NT2/D1 (cell line): ENCODE results near the gene DHCR24.

Experiments used
- DNase-seq: peaks from one replicate; pipeline ENCODE4 v3.0.0-alpha.2; 2011; ENCODE audit warnings: low read depth, low spot score
- H3K27me3 ChIP-seq: 2 replicates; pipeline ENCODE4 v1.6.0; 2011; ENCODE audit warnings: mild to moderate bottlenecking; ENCODE audit not compliant: insufficient read length, insufficient read depth
- H3K36me3 ChIP-seq: 2 replicates; pipeline ENCODE4 v1.6.1; 2011; ENCODE audit warnings: mild to moderate bottlenecking, low read length, mixed read lengths; ENCODE audit not compliant: insufficient read depth, insufficient read length
- H3K4me1 ChIP-seq: 2 replicates; pipeline ENCODE4 v1.5.1; 2011; ENCODE audit not compliant: insufficient read depth, insufficient read length
- H3K4me3 ChIP-seq: 2 replicates; pipeline ENCODE4 v1.5.1; 2011; ENCODE audit warnings: low read depth; ENCODE audit not compliant: insufficient read length
- H3K9ac ChIP-seq: 2 replicates; pipeline ENCODE4 v1.6.0; 2011; ENCODE audit warnings: low read depth; ENCODE audit not compliant: insufficient read length
- H3K9me3 ChIP-seq: 2 replicates; pipeline ENCODE4 v1.5.1; 2011; ENCODE audit warnings: mild to moderate bottlenecking, low read length; ENCODE audit not compliant: insufficient read depth
- SUZ12 ChIP-seq: IDR thresholded peaks from 2 replicates; pipeline ENCODE4 v1.6.1; 2011; ENCODE audit not compliant: insufficient read length, insufficient read depth; ENCODE audit errors: extremely low read depth
- YY1 ChIP-seq: IDR thresholded peaks from 2 replicates; pipeline ENCODE4 v1.6.1; 2011; ENCODE audit not compliant: insufficient read length, insufficient read depth
- ZNF274 ChIP-seq: IDR thresholded peaks from 2 replicates; pipeline ENCODE4 v1.6.1; 2011; ENCODE audit warnings: mild to moderate bottlenecking, low read depth, low read length

Gene DHCR24

GRCh38 chr1:54853096-54853792, 33.8 kb downstream of the DHCR24 start:
- Histone ChIP-seq H3K9me3 (no peaks in the 10 kb centered on the region), H3K4me1 (peaks cover 6% of the 10 kb centered on the region), H3K9ac (no peak overlapping the region), H3K4me3 (no peak overlapping the region), H3K36me3 (peaks cover 97% of the 10 kb centered on the region), H3K27me3 (no peaks in the 10 kb centered on the region)
- TF ChIP-seq YY1 (no peak), ZNF274 (no peak), SUZ12 (no peak)
- no peak for DNase-seq

GRCh38 chr1:54851936-54852524, 35.0 kb downstream of the DHCR24 start:
- Histone ChIP-seq H3K9ac (no peak overlapping the region), H3K9me3 (no peaks in the 10 kb centered on the region), H3K4me1 (peaks cover 3% of the 10 kb centered on the region), H3K27me3 (no peaks in the 10 kb centered on the region), H3K4me3 (no peak overlapping the region), H3K36me3 (peaks cover 90% of the 10 kb centered on the region)
- TF ChIP-seq YY1: no peak
- no peak for TF ChIP-seq SUZ12
- no peak for TF ChIP-seq ZNF274
- no peak for DNase-seq

GRCh38 chr1:54851406-54851805, 35.6 kb downstream of the DHCR24 start:
- H3K4me3 ChIP-seq: no peak overlapping the region
- H3K4me1 ChIP-seq: peaks cover 3% of the 10 kb centered on the region
- no peak overlapping the region for H3K9ac ChIP-seq
- no peak for DNase-seq
- no peaks in the 10 kb centered on the region for H3K27me3 ChIP-seq
- no peak for TF ChIP-seq YY1
- no peak for TF ChIP-seq SUZ12
- no peak for TF ChIP-seq ZNF274
- H3K36me3 ChIP-seq: peaks cover 84% of the 10 kb centered on the region
- no peaks in the 10 kb centered on the region for H3K9me3 ChIP-seq

- H3K36me3 ChIP-seq: peaks cover 77% of the 10 kb centered on the region
Observed at GRCh38 chr1:54850737-54851136, 36.3 kb downstream of the DHCR24 start.

GRCh38 chr1:54850069-54850730, 36.8 kb downstream of the DHCR24 start:
- no peak overlapping the region for H3K9ac ChIP-seq

More at GRCh38 chr1:54850737-54851136, 36.3 kb downstream of the DHCR24 start:
- no peaks in the 10 kb centered on the region for H3K27me3 ChIP-seq
- TF ChIP-seq SUZ12 (no peak), ZNF274 (no peak), YY1 (no peak)
- peaks cover 3% of the 10 kb centered on the region for H3K4me1 ChIP-seq
- H3K9ac ChIP-seq: no peak overlapping the region
- H3K9me3 ChIP-seq: no peaks in the 10 kb centered on the region
- DNase-seq: no peak
- H3K4me3 ChIP-seq: no peak overlapping the region

GRCh38 chr1:54849219-54850068, 37.6 kb downstream of the DHCR24 start:
- DNase-seq: no peak
- Histone ChIP-seq H3K9ac (no peak overlapping the region), H3K4me1 (no peaks in the 10 kb centered on the region), H3K27me3 (no peaks in the 10 kb centered on the region), H3K4me3 (no peak overlapping the region), H3K9me3 (no peaks in the 10 kb centered on the region), H3K36me3 (peaks cover 67% of the 10 kb centered on the region)
- no peak for TF ChIP-seq SUZ12
- TF ChIP-seq YY1: no peak
- TF ChIP-seq ZNF274: no peak

More at GRCh38 chr1:54850069-54850730, 36.8 kb downstream of the DHCR24 start:
- Histone ChIP-seq H3K4me3 (no peak overlapping the region), H3K27me3 (no peaks in the 10 kb centered on the region), H3K4me1 (peaks cover 3% of the 10 kb centered on the region), H3K36me3 (peaks cover 72% of the 10 kb centered on the region), H3K9me3 (no peaks in the 10 kb centered on the region)
- no peak for DNase-seq
- TF ChIP-seq YY1 (no peak), SUZ12 (no peak), ZNF274 (no peak)
